GM12878 (cell line): ENCODE results near the gene PAK6. TPM values are rescaled to one million over a fixed set of nuclear protein-coding genes. Genes with fewer than 3 reads are reported as not detected.

Experiments used
- ATAC-seq: fragments of 200-7000 bp; cut with Tn5 transposase; 3 replicates; pipeline ENCODE4 v1.9.1; 2020; ENCODE audit warnings: mild to moderate bottlenecking, moderate library complexity
- BruUV-seq: library from RNA; stranded (reverse); fragments of 400-500 nt; replicated peaks from 2 replicates; lab custom pipeline; 2021; lab: Mats Ljungman, UMichigan
- CTCF ChIA-PET: fragments of 300-600 bp; sonication (Branson Sonifier 250); formaldehyde crosslinking; extraction: SDS; loops from one replicate; lab custom pipeline; 2021; ENCODE audit warnings: inconsistent platforms; lab: Yijun Ruan, JAX
- POLR2A ChIA-PET: fragments of 350-600 bp; formaldehyde crosslinking; extraction: SDS; loops from one replicate; lab custom pipeline; 2021; ENCODE audit warnings: inconsistent platforms; lab: Charles Lee
- RAD21 ChIA-PET: fragments of 300-600 bp; sonication (Branson Sonifier 250); formaldehyde crosslinking; loops from one replicate; lab custom pipeline; 2023; ENCODE audit warnings: antibody characterized with exemption; ENCODE audit not compliant: unreplicated experiment; lab: Charles Lee
- SMC1A ChIA-PET: fragments of 300-600 bp; sonication (Branson Sonifier 250); formaldehyde crosslinking; loops from one replicate; lab custom pipeline; 2023; ENCODE audit not compliant: unreplicated experiment, uncharacterized antibody; lab: Charles Lee
- DNase-seq: peaks from one replicate; pipeline ENCODE4 v3.0.0-alpha.2; 2011; ENCODE audit warnings: low read depth, low spot score
- FAIRE-seq: peaks from 3 replicates; lab custom pipeline; 2011; peaks lifted over from hg19 to GRCh38; lab: Jason Lieb, UNC
- H2AFZ ChIP-seq: 2 replicates; pipeline ENCODE4 v1.6.0; 2011; ENCODE audit warnings: low read depth, low read length, control low read depth; ENCODE audit not compliant: control insufficient read depth
- H3K27ac ChIP-seq: 2 replicates; pipeline ENCODE4 v1.5.1; 2011; ENCODE audit warnings: control low read depth; ENCODE audit not compliant: control insufficient read depth, insufficient read depth
- H3K27me3 ChIP-seq, 2 experiments: replicated peaks in 1 of 2; 2 replicates each; pipeline versions ENCODE4 v1.6.0 to v1.6.1; 2011; ENCODE audit warnings: low read length in 1 of 2; ENCODE audit not compliant: control insufficient read depth in 2 of 2, insufficient read depth in 2 of 2
- H3K36me3 ChIP-seq, 2 experiments: 2 replicates each; pipeline ENCODE4 v1.5.1; 2011; ENCODE audit warnings: low read length in 1 of 2; ENCODE audit not compliant: control insufficient read depth in 2 of 2, insufficient read depth in 2 of 2
- H3K4me1 ChIP-seq: 2 replicates; pipeline ENCODE4 v1.6.1; 2011; ENCODE audit warnings: mild to moderate bottlenecking, low read length, moderate library complexity, mixed read lengths; ENCODE audit not compliant: control insufficient read depth, insufficient read depth
- H3K4me2 ChIP-seq: 2 replicates; pipeline ENCODE4 v1.6.0; 2011; ENCODE audit warnings: control low read depth; ENCODE audit not compliant: control insufficient read depth, insufficient read depth
- H3K4me3 ChIP-seq: fragments of 200-600 bp; sonication (generic); 2 replicates; pipeline ENCODE4 v1.5.1; 2016
- H3K79me2 ChIP-seq: 2 replicates; pipeline ENCODE4 v1.6.0; 2011; ENCODE audit warnings: low read length; ENCODE audit not compliant: control insufficient read depth, insufficient read depth
- H3K9ac ChIP-seq: 2 replicates; pipeline ENCODE4 v1.8.0; 2011; ENCODE audit warnings: low read length, control low read depth, mixed read lengths; ENCODE audit not compliant: control insufficient read depth, insufficient read depth
- H3K9me3 ChIP-seq: replicated peaks from 3 replicates; pipeline ENCODE4 v1.5.1; 2011; ENCODE audit warnings: mild to moderate bottlenecking, low read length; ENCODE audit not compliant: control insufficient read depth, insufficient read depth
- H4K20me1 ChIP-seq: 2 replicates; pipeline ENCODE4 v1.6.0; 2011; ENCODE audit not compliant: control insufficient read depth, insufficient read depth
- IKZF1 ChIP-seq: fragments of 450-650 bp; conservative IDR thresholded peaks from 2 replicates; pipeline ENCODE4 v1.6.1; 2017; ENCODE audit warnings: antibody characterized with exemption, mild to moderate bottlenecking
- MEF2B ChIP-seq: fragments of 450-650 bp; IDR thresholded peaks from 2 replicates; pipeline ENCODE4 v1.6.1; 2018; ENCODE audit warnings: mild to moderate bottlenecking, moderate library complexity; ENCODE audit not compliant: partially characterized antibody, poor library complexity, severe bottlenecking
- ZBTB11 ChIP-seq: fragments of 450-650 bp; formaldehyde crosslinking; IDR thresholded peaks from 2 replicates; pipeline ENCODE4 v1.5.0; 2022; ENCODE audit warnings: mild to moderate bottlenecking, missing genetic modification characterization
- WGBS: methylation state at CpG from one replicate; pipeline ENCODE4 v1.1.6; 2016; ENCODE audit warnings: low lambda C conversion rate; ENCODE audit not compliant: insufficient replicate concordance, insufficient coverage; ENCODE audit errors: missing lambda C conversion rate; 5-methylcytosine and 5-hydroxymethylcytosine counted together
- in situ Hi-C: fragments of 300-500 bp; cut with MboI; formaldehyde crosslinking; loops from 9 replicates; pipeline ENCODE4 v1.14.3; 2018; ENCODE audit warnings: mixed read lengths
- intact Hi-C: fragments of 100-400 bp; cut with micrococcal nuclease; formaldehyde crosslinking; loops from one replicate; pipeline ENCODE4 v1.14.2; 2022; ENCODE audit not compliant: unreplicated experiment
- polyA plus RNA-seq, 11 experiments: library from polyadenylated mRNA; depleted of rRNA in 4 of 11; unstranded in 6 of 11; stranded (reverse) in 5 of 11; fragments of >200 nt; fragmentation: Nextera tagmentation in 4 of 11; fragmentation: Illumina TruSeq in 1 of 11; extraction: Ambion mirVana in 4 of 11; extraction: Trizol in 1 of 11; gene quantifications; 1 replicate in 1 of 11; 2 replicates in 10 of 11; pipeline versions ENCODE4 v1.2.1 to v1.2.3, GENCODE V29; 2011 to 2016; ENCODE audit warnings: inconsistent platforms in 2 of 11, missing spikeins in 2 of 11, low read depth in 1 of 11
- total RNA-seq, 4 experiments: library from RNA; depleted of rRNA in 3 of 4; stranded (reverse); fragments of >200 nt in 3 of 4; fragmentation: Illumina TruSeq in 1 of 4; extraction: Trizol in 1 of 4; gene quantifications; 2 replicates each; pipeline versions ENCODE4 v1.2.1 to v1.2.3, GENCODE V29; 2013 to 2021

PAK6 gene
- total and polyA plus RNA-seq, 10 of the 15 experiments (the other 5 are each of a cell fraction or from before 2014, with no cell fraction given): 0.07 to 0.92 (median 0.31) TPM; not detected in 2

GRCh38 chr15:40282869-40283614, 44.2 kb downstream of the PAK6 start, which contains the start of gene ANKRD63:
Gene ANKRD63 (minus strand): TSS chr15:40283064. CDS start chr15:40282586, 478 bp downstream.
- intact Hi-C loops: no loop called here
- Histone ChIP-seq H3K9ac (no peak within 1 kb of the TSS), H2AFZ (peak within 1 kb of the TSS; percentile 31), H3K4me2 (peak within 1 kb of the TSS; percentile 90), H3K4me3 (peak within 1 kb of the TSS; percentile 63), H3K4me1 (peaks cover 5% of the 10 kb centered on the region), H3K79me2 (no peaks in the 10 kb centered on the region), H3K27me3 (peaks cover 4 to 15% of the 10 kb centered on the region in 2 experiments), H3K9me3 (no peaks in the 10 kb centered on the region; the same call in 2 of the 3 replicates), H3K27ac (no peak within 1 kb of the TSS), H3K36me3 (no peaks in the 10 kb centered on the region), H4K20me1 (no peaks in the 10 kb centered on the region; the same call in 1 of the 2 replicates)
- TF ChIP-seq ZBTB11 (CRISPR knock-in tag): no peak
- peak; percentile 11; the same call in 1 of the 2 replicates for TF ChIP-seq IKZF1
- TF ChIP-seq MEF2B: peak; percentile 47
- in situ Hi-C loops: no loop called here
- ChIA-PET POLR2A (interaction anchor here (0.6 kb wide), 1 partner anchor 42 kb away, joined by 3 read pairs; no protein-coding TSS in a partner anchor), CTCF (interaction anchor here (1.3 to 1.4 kb wide), 2 partner anchors 25 to 27 kb away, joined by 4 read pairs; partner anchors contain the start of gene PLCB2), RAD21 (no interaction called here), SMC1A (no interaction called here)
- ATAC-seq: peak; percentile 49
- BruUV-seq: no TSS peak
- no peak for DNase-seq
- 16% methylated on average over 59 of the region's 76 CpGs for WGBS
- FAIRE-seq: no peak
